Measurements from ENCODE around the gene ASTN1.

Gene ASTN1

GRCh38 chr1:177024623-177025022 is 139.9 kb downstream of the ASTN1 start:
- DNase-seq: no peak

- DNase-seq: no peak
Observed at GRCh38 chr1:177023726-177024125, 140.8 kb downstream of the ASTN1 start.

GRCh38 chr1:177023249-177023648 is 141.3 kb downstream of the ASTN1 start:
- DNase-seq: no peak

GRCh38 chr1:177021687-177022086 is 142.8 kb downstream of the ASTN1 start:
- no peak for DNase-seq

GRCh38 chr1:177020851-177021589 is 143.5 kb downstream of the ASTN1 start:
- DNase-seq: no peak

- DNase-seq: no peak
Observed at GRCh38 chr1:177017287-177017852, 147.1 kb downstream of the ASTN1 start.

GRCh38 chr1:177014325-177014724 is 150.2 kb downstream of the ASTN1 start:
- no peak for DNase-seq

- no peak for DNase-seq
Observed at GRCh38 chr1:177012342-177012925, 152.1 kb downstream of the ASTN1 start.

GRCh38 chr1:177011508-177011907 is 153.0 kb downstream of the ASTN1 start:
- no peak for DNase-seq

GRCh38 chr1:177010211-177010825 is 154.2 kb downstream of the ASTN1 start:
- DNase-seq: no peak

GRCh38 chr1:177008653-177009052 is 155.9 kb downstream of the ASTN1 start:
- no peak for DNase-seq

- DNase-seq: no peak
Observed at GRCh38 chr1:177007437-177008161, 156.9 kb downstream of the ASTN1 start.

- no peak for DNase-seq
Observed at GRCh38 chr1:177002891-177003290, 161.6 kb downstream of the ASTN1 start.

- DNase-seq: no peak
Observed at GRCh38 chr1:177001556-177001955, 163.0 kb downstream of the ASTN1 start.

- no peak for DNase-seq
Observed at GRCh38 chr1:176998183-176998795, 166.2 kb downstream of the ASTN1 start.

- DNase-seq: no peak
Observed at GRCh38 chr1:176996456-176997090, 167.9 kb downstream of the ASTN1 start.

GRCh38 chr1:176994931-176995596 is 169.4 kb downstream of the ASTN1 start:
- DNase-seq: no peak

GRCh38 chr1:176993587-176993986 is 170.9 kb downstream of the ASTN1 start:
- DNase-seq: no peak

- DNase-seq: no peak
Observed at GRCh38 chr1:176989754-176990153, 174.8 kb downstream of the ASTN1 start.

- DNase-seq: no peak
Observed at GRCh38 chr1:176989023-176989422, 175.5 kb downstream of the ASTN1 start.

GRCh38 chr1:176987016-176987415 is 177.5 kb downstream of the ASTN1 start:
- DNase-seq: no peak

GRCh38 chr1:176983731-176984130 is 180.8 kb downstream of the ASTN1 start:
- DNase-seq: no peak

Data from AML-193 (cell line).